Neural progenitor cell (in vitro differentiated cells): ENCODE data around the gene MOGAT1.

Source experiments
- CTCF ChIP-seq: fragments of 200-600 bp; sonication (generic); IDR thresholded peaks from 2 replicates; pipeline ENCODE4 v1.5.1; 2017; ENCODE audit warnings: antibody characterized with exemption, mild to moderate bottlenecking
- EZH2 ChIP-seq: fragments of 200-600 bp; sonication (generic); IDR thresholded peaks from 2 replicates; pipeline ENCODE4 v1.6.1; 2017; ENCODE audit warnings: antibody characterized with exemption, mild to moderate bottlenecking, moderate library complexity
- EZH2phosphoT487 ChIP-seq: fragments of 200-600 bp; sonication (generic); IDR thresholded peaks from 2 replicates; pipeline ENCODE4 v1.6.1; 2017; ENCODE audit warnings: antibody characterized with exemption

- TF ChIP-seq CTCF = no peak
- TF ChIP-seq EZH2phosphoT487 = no peak
- TF ChIP-seq EZH2 = no peak
Observed at GRCh38 chr2:222622910-222623309, 48.5 kb upstream of the MOGAT1 start.
